ENCODE results near the gene GRAMD1A. TPM values are rescaled to one million over a fixed set of nuclear protein-coding genes. Genes with fewer than 3 reads are reported as not detected.

The GRAMD1A gene
- total RNA-seq, 1 experiment from 2014 or later = 125 TPM

DNA sequence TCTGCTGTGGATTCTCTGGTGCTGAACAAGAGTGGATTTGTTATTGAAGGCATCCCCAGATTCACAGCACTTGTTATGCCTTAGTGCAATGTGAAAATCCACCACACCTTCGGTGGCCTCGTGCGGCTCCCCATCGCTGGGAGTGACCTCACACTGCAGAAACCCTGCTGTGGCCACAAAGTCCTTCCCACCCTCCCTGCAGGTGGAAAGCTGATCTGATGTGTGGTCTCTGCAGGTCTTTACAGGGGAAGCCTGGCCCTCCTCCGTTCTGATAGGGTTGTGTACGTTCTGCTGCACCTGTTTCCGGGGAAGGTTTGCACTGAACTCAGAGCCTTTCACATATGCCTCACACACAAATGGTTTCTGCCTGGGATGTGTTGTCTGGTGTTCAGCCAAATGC is 41.1 kb upstream of the GRAMD1A start:
- Histone ChIP-seq H2BK15ac (ENCODE audit: low read depth, low read length) (no peak overlapping the region), H2AFZ (ENCODE audit: low read length) (no peak overlapping the region), H3K14ac (ENCODE audit: insufficient read depth, low read length) (no peak overlapping the region), H3K4me2 (ENCODE audit: insufficient read depth, insufficient read length, low read length) (no peak overlapping the region), H2AK5ac (ENCODE audit: insufficient read length, low read length) (no peak overlapping the region), H3T11ph (ENCODE audit: low read length) (no peak overlapping the region), H2BK20ac (ENCODE audit: low read depth, low read length, poor library complexity, severe bottlenecking) (no peak overlapping the region), H3K79me2 (ENCODE audit: insufficient read depth, low read length) (peaks cover 2% of the 10 kb centered on the region; the same call in 1 of the 2 replicates), H3K56ac (ENCODE audit: insufficient read length, low read depth, low read length) (no peak overlapping the region), H2BK12ac (ENCODE audit: insufficient read length, low read depth, low read length) (no peak overlapping the region), H4K5ac (ENCODE audit: insufficient read length, low read depth, low read length) (no peak overlapping the region), H3K23ac (ENCODE audit: insufficient read length, low read depth, low read length) (no peak overlapping the region), H3K79me1 (ENCODE audit: insufficient read depth, low read depth, low read length, poor library complexity, severe bottlenecking) (no peaks in the 10 kb centered on the region), H4K20me1 (ENCODE audit: control insufficient read depth, insufficient read depth, insufficient read length) (no peaks in the 10 kb centered on the region), H4K91ac (ENCODE audit: insufficient read length, low read depth, low read length) (no peak overlapping the region), H3K18ac (ENCODE audit: insufficient read length, low read depth, low read length) (no peak overlapping the region), H3K9ac (ENCODE audit: extremely low read depth, insufficient read length, low read length) (no peak overlapping the region), H3K9me3 (ENCODE audit: control insufficient read depth, low read depth, low read length) (peaks cover 40% of the 10 kb centered on the region), H3K23me2 (ENCODE audit: insufficient read length, low read depth, low read length, poor library complexity, severe bottlenecking) (peaks cover 2% of the 10 kb centered on the region), H3K4me1 (ENCODE audit: insufficient read depth, low read length) (peaks cover 6% of the 10 kb centered on the region; the same call in 1 of the 2 replicates), H3K27ac (ENCODE audit: insufficient read length, low read depth, low read length) (no peak overlapping the region), H3K27me3 (ENCODE audit: insufficient read depth, low read length) (no peaks in the 10 kb centered on the region), H2BK5ac (ENCODE audit: insufficient read length, low read length) (no peak overlapping the region), H4K8ac (replicated peaks; ENCODE audit: insufficient read length, low read depth, low read length) (no peak overlapping the region), H2BK120ac (ENCODE audit: low read depth, low read length, poor library complexity, severe bottlenecking) (no peak overlapping the region), H3K4ac (ENCODE audit: low read depth, low read length) (no peak overlapping the region)
- no peak overlapping the region for H3K4me3 Mint-ChIP-seq
- DNase-seq = no peak
- peaks cover 12% of the 10 kb centered on the region for H3K27me3 Mint-ChIP-seq (ENCODE audit: low read depth)
- TF ChIP-seq, protein P1, sequence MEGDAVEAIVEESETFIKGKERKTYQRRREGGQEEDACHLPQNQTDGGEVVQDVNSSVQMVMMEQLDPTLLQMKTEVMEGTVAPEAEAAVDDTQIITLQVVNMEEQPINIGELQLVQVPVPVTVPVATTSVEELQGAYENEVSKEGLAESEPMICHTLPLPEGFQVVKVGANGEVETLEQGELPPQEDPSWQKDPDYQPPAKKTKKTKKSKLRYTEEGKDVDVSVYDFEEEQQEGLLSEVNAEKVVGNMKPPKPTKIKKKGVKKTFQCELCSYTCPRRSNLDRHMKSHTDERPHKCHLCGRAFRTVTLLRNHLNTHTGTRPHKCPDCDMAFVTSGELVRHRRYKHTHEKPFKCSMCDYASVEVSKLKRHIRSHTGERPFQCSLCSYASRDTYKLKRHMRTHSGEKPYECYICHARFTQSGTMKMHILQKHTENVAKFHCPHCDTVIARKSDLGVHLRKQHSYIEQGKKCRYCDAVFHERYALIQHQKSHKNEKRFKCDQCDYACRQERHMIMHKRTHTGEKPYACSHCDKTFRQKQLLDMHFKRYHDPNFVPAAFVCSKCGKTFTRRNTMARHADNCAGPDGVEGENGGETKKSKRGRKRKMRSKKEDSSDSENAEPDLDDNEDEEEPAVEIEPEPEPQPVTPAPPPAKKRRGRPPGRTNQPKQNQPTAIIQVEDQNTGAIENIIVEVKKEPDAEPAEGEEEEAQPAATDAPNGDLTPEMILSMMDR (conservative IDR thresholded peaks at IDR 0.05) = no peak
- no CpG with 5 or more reads among the region's 7 CpGs for WGBS (ENCODE audit: extremely low coverage, insufficient read length, low lambda C conversion rate)
- H3K36me3 Mint-ChIP-seq (ENCODE audit: insufficient read depth in 1 of 3, low read depth in 3 of 3) = peaks cover 53 to 71% (median 61%) of the 10 kb centered on the region in 3 experiments
- no peak overlapping the region for H3K27ac Mint-ChIP-seq
- H3K4me1 Mint-ChIP-seq = peaks cover 8 to 14% of the 10 kb centered on the region in 2 experiments
- peaks cover 52 to 67% of the 10 kb centered on the region in 2 experiments for H3K9me3 Mint-ChIP-seq
